Brain pericyte (primary cell): ENCODE data around the gene NOCT.
"Not testable (repeated sequence)": the region's sequence is repeated elsewhere in the genome, so short reads cannot be mapped to it uniquely, and the experiment has no call there.

Experiments
- DNase-seq: peaks from one replicate; pipeline ENCODE4 v3.0.0-alpha.2; 2012; ENCODE audit warnings: low read depth, low spot score

NOCT gene

GRCh38 chr4:139009702-139010101, 5.9 kb upstream of the NOCT start:
- DNase-seq = no peak

GRCh38 chr4:139011225-139011950, 4.2 kb upstream of the NOCT start:
- no peak for DNase-seq

GRCh38 chr4:139014371-139015268, 961 bp upstream of the NOCT start:
- peak; percentile 50 for DNase-seq

- no peak for DNase-seq
Measured at GRCh38 chr4:139015948-139016471, 429 bp downstream of the NOCT start.

GRCh38 chr4:139017861-139018260, 2.3 kb downstream of the NOCT start:
- no peak for DNase-seq

GRCh38 chr4:139018501-139018900, 2.9 kb downstream of the NOCT start:
- DNase-seq = no peak

GRCh38 chr4:139018971-139019758, 3.6 kb downstream of the NOCT start:
- DNase-seq = no peak

- DNase-seq = no peak
Measured at GRCh38 chr4:139020384-139020783, 4.8 kb downstream of the NOCT start.

- not testable (repeated sequence) for DNase-seq
Measured at GRCh38 chr4:139021071-139021470, 5.5 kb downstream of the NOCT start.

- DNase-seq = no peak
Measured at GRCh38 chr4:139022835-139023234, 7.3 kb downstream of the NOCT start.

GRCh38 chr4:139024686-139025085, 9.1 kb downstream of the NOCT start:
- no peak for DNase-seq

GRCh38 chr4:139025841-139026240, 10.3 kb downstream of the NOCT start:
- DNase-seq = no peak

- DNase-seq = no peak
Measured at GRCh38 chr4:139027776-139028175, 12.2 kb downstream of the NOCT start.

- no peak for DNase-seq
Measured at GRCh38 chr4:139028191-139028661, 12.6 kb downstream of the NOCT start.

GRCh38 chr4:139029866-139030363, 14.3 kb downstream of the NOCT start:
- DNase-seq = not testable (repeated sequence)

GRCh38 chr4:139030614-139031235, 15.1 kb downstream of the NOCT start:
- peak; percentile 38 for DNase-seq

- DNase-seq = no peak
Measured at GRCh38 chr4:139035650-139036049, 20.1 kb downstream of the NOCT start.

GRCh38 chr4:139036885-139037284, 21.3 kb downstream of the NOCT start:
- DNase-seq = no peak

GRCh38 chr4:139038874-139039443, 23.4 kb downstream of the NOCT start:
- DNase-seq = no peak

- DNase-seq = no peak
Measured at GRCh38 chr4:139042981-139043460, 27.4 kb downstream of the NOCT start.
